Muscle layer of duodenum (tissue), 2 donors: ENCODE measurements around the gene COL6A2.
A peak's percentile ranks its signal among the peaks of the same experiment; 100 is the strongest.
"Not testable (repeated sequence)": the region's sequence is repeated elsewhere in the genome, so short reads cannot be mapped to it uniquely, and the experiment has no call there.

ENCODE experiments used
- H3K27ac ChIP-seq: one replicate; pipeline ENCODE4 v1.7.0; 2013; ENCODE audit warnings: mild to moderate bottlenecking, low read length
- H3K27me3 ChIP-seq: one replicate; pipeline ENCODE4 v1.7.0; 2013; ENCODE audit warnings: low read depth, mild to moderate bottlenecking, control low read depth, low read length
- H3K36me3 ChIP-seq, 2 donors: one replicate each; pipeline ENCODE4 v1.7.0; 2013; ENCODE audit warnings: low read length in 2 of 2, control low read depth in 1 of 2, mild to moderate bottlenecking in 1 of 2; ENCODE audit not compliant: insufficient read depth in 2 of 2, control insufficient read depth in 1 of 2
- H3K4me1 ChIP-seq, 2 donors: one replicate each; pipeline ENCODE4 v1.7.0; 2013; ENCODE audit warnings: low read length in 2 of 2, mild to moderate bottlenecking in 2 of 2, control low read depth in 1 of 2, moderate library complexity in 1 of 2; ENCODE audit not compliant: insufficient read depth in 2 of 2, control insufficient read depth in 1 of 2
- H3K4me3 ChIP-seq, 2 donors: one replicate each; pipeline ENCODE4 v1.7.0; 2013; ENCODE audit warnings: low read length in 2 of 2, low read depth in 1 of 2, mild to moderate bottlenecking in 1 of 2
- H3K9me3 ChIP-seq, 2 donors: one replicate each; pipeline ENCODE4 v1.7.0; 2013; ENCODE audit warnings: low read length in 2 of 2, control low read depth in 1 of 2, mild to moderate bottlenecking in 1 of 2; ENCODE audit not compliant: control insufficient read depth in 1 of 2
- donor health status: healthy.

COL6A2 gene

GRCh38 chr21:46159841-46160656 lies 62.1 kb downstream of the COL6A2 start:
- Histone ChIP-seq H3K27me3 (no peaks in the 10 kb centered on the region), H3K27ac (no peak overlapping the region), H3K9me3 (no peaks in the 10 kb centered on the region), H3K36me3 (no peaks in the 10 kb centered on the region), H3K4me1 (no peaks in the 10 kb centered on the region), H3K4me3 (no peak overlapping the region)

GRCh38 chr21:46160657-46160906 lies 62.7 kb downstream of the COL6A2 start:
- H3K9me3 ChIP-seq: no peaks in the 10 kb centered on the region
- no peaks in the 10 kb centered on the region for H3K27me3 ChIP-seq
- H3K27ac ChIP-seq: no peak overlapping the region
- no peaks in the 10 kb centered on the region for H3K36me3 ChIP-seq
- H3K4me3 ChIP-seq: no peak overlapping the region
- no peaks in the 10 kb centered on the region for H3K4me1 ChIP-seq

- Histone ChIP-seq H3K4me3 (peak overlapping the region in 1 of 2 donors; percentile 28), H3K27me3 (no peaks in the 10 kb centered on the region), H3K9me3 (no peaks in the 10 kb centered on the region), H3K36me3 (no peaks in the 10 kb centered on the region), H3K27ac (no peak overlapping the region), H3K4me1 (no peaks in the 10 kb centered on the region)
Measured at GRCh38 chr21:46160907-46161632, 63.2 kb downstream of the COL6A2 start.

- Histone ChIP-seq H3K4me1 (no peaks in the 10 kb centered on the region), H3K27me3 (no peaks in the 10 kb centered on the region), H3K27ac (no peak overlapping the region), H3K9me3 (no peaks in the 10 kb centered on the region), H3K4me3 (peak overlapping the region in 1 of 2 donors; percentile 28), H3K36me3 (no peaks in the 10 kb centered on the region)
Measured at GRCh38 chr21:46161633-46162592, 64.0 kb downstream of the COL6A2 start.

- no peak overlapping the region for H3K27ac ChIP-seq
- H3K36me3 ChIP-seq: no peaks in the 10 kb centered on the region
- H3K4me3 ChIP-seq: no peak overlapping the region
- no peaks in the 10 kb centered on the region for H3K4me1 ChIP-seq
- no peaks in the 10 kb centered on the region for H3K9me3 ChIP-seq
- H3K27me3 ChIP-seq: no peaks in the 10 kb centered on the region
Measured at GRCh38 chr21:46163380-46163779, 65.5 kb downstream of the COL6A2 start.

- Histone ChIP-seq H3K4me1 (no peaks in the 10 kb centered on the region), H3K4me3 (no peak overlapping the region), H3K27ac (no peak overlapping the region), H3K9me3 (no peaks in the 10 kb centered on the region), H3K27me3 (no peaks in the 10 kb centered on the region), H3K36me3 (no peaks in the 10 kb centered on the region)
Measured at GRCh38 chr21:46165098-46165497, 67.2 kb downstream of the COL6A2 start.

GRCh38 chr21:46168238-46168637 lies 70.3 kb downstream of the COL6A2 start:
- H3K4me1 ChIP-seq: no peaks in the 10 kb centered on the region
- H3K9me3 ChIP-seq: no peaks in the 10 kb centered on the region
- H3K27me3 ChIP-seq: no peaks in the 10 kb centered on the region
- no peak overlapping the region for H3K4me3 ChIP-seq
- H3K36me3 ChIP-seq: no peaks in the 10 kb centered on the region
- no peak overlapping the region for H3K27ac ChIP-seq

- Histone ChIP-seq H3K27ac (no peak overlapping the region), H3K9me3 (no peaks in the 10 kb centered on the region)
Measured at GRCh38 chr21:46168659-46169386, 70.9 kb downstream of the COL6A2 start.

GRCh38 chr21:46170436-46171193 lies 72.7 kb downstream of the COL6A2 start:
- not testable (repeated sequence) for H3K9me3 ChIP-seq, H3K27me3 ChIP-seq, H3K4me1 ChIP-seq, H3K27ac ChIP-seq, H3K36me3 ChIP-seq, H3K4me3 ChIP-seq

More at GRCh38 chr21:46168659-46169386, 70.9 kb downstream of the COL6A2 start:
- Histone ChIP-seq H3K27me3 (no peaks in the 10 kb centered on the region), H3K36me3 (no peaks in the 10 kb centered on the region), H3K4me1 (no peaks in the 10 kb centered on the region), H3K4me3 (no peak overlapping the region)

- Histone ChIP-seq H3K36me3 (no peaks in the 10 kb centered on the region), H3K27ac (no peak overlapping the region), H3K4me3 (no peak overlapping the region), H3K4me1 (no peaks in the 10 kb centered on the region), H3K9me3 (peaks cover 0 to 6% of the 10 kb centered on the region in 2 donors), H3K27me3 (no peaks in the 10 kb centered on the region)
Measured at GRCh38 chr21:46171585-46171984, 73.7 kb downstream of the COL6A2 start.
